Peyer's patch (tissue), 4 donors: ENCODE data around the gene SEZ6. TPM values are rescaled to one million over a fixed set of nuclear protein-coding genes. Genes with fewer than 3 reads are reported as not detected.

Experiments used
- DNase-seq, 3 donors: peaks; one replicate each; pipeline ENCODE4 v3.0.0-alpha.2; 2017 to 2019
- H3K27ac ChIP-seq, 4 donors: fragments of 200-600 bp; sonication (generic); one replicate each; pipeline ENCODE4 v1.5.1; 2016 to 2019
- H3K27me3 ChIP-seq, 2 donors: fragments of 200-600 bp; sonication (generic); one replicate each; pipeline ENCODE4 v1.5.1; 2019
- H3K36me3 ChIP-seq, 3 donors: fragments of 200-600 bp; sonication (generic); one replicate each; pipeline ENCODE4 v1.5.1; 2016 to 2019
- H3K4me1 ChIP-seq, 4 donors: fragments of 200-600 bp; sonication (generic); one replicate each; pipeline ENCODE4 v1.5.1; 2016 to 2019
- H3K4me3 ChIP-seq, 4 donors: fragments of 200-600 bp; sonication (generic); 1 replicate in 3 of 4; 2 replicates in 1 of 4; pipeline ENCODE4 v1.5.1; 2016 to 2019; ENCODE audit warnings: mild to moderate bottlenecking in 1 of 4
- H3K9me3 ChIP-seq, 4 donors: fragments of 200-600 bp; sonication (generic); one replicate each; pipeline ENCODE4 v1.5.1; 2016 to 2019; ENCODE audit warnings: mild to moderate bottlenecking in 1 of 4
- POLR2A ChIP-seq, 2 donors: fragments of 450-650 bp; IDR thresholded peaks; one replicate each; pipeline ENCODE4 v1.5.1; 2017; ENCODE audit warnings: antibody characterized with exemption in 2 of 2, mild to moderate bottlenecking in 2 of 2, moderate library complexity in 2 of 2
- total RNA-seq, 4 donors: library from RNA; depleted of rRNA; stranded (reverse); fragments of >200 nt; gene quantifications; one replicate each; pipeline ENCODE4 v1.1.0, GENCODE V29; 2016
- TF ChIP-seq, protein P1 (sequence below), 6 experiments: fragments of 450-650 bp in 4 of 6; fragments of 200-600 bp in 2 of 6; sonication (generic) in 1 of 6; IDR thresholded peaks; one replicate each; pipeline ENCODE4 v1.5.1; 2017 to 2019; ENCODE audit warnings: antibody characterized with exemption in 6 of 6, mild to moderate bottlenecking in 3 of 6, moderate library complexity in 1 of 6

SEZ6 gene
- total RNA-seq, 4 donors from 2014 or later: 0.66 to 1.1 TPM; not detected in 2

DNA sequence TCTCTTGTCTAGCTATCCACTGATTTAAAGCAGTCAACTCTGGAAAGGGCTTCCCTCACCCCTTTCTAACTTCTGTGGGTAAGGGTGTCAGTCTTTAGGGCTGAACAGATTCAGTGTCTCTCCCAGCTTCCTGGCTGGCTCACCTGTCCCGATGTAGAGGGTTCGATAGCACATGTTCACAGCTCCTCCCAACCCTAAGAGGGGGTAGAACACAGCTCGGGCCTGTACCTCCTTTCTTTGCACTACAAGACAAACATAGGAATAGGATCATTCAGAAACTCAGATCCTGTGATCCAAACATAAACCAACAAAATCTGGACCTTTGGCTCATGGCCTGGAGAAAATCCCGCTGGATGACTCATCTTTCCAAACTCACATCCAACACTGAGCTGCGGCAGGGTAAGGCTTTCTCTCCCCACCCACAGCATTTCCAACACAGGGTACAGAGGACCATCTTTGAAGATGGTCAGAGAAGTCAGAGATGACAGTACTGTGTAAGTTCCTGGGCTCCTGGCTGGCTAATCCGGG lies 97.1 kb downstream of the SEZ6 start:
- Histone ChIP-seq H3K27me3 (no peaks in the 10 kb centered on the region), H3K4me3 (no peak overlapping the region), H3K27ac (peak overlapping the region; percentile 6 to 73 (median 53)), H3K9me3 (no peaks in the 10 kb centered on the region), H3K36me3 (peaks cover 0 to 75% (median 0%) of the 10 kb centered on the region in 3 donors), H3K4me1 (peaks cover 0 to 33% (median 2%) of the 10 kb centered on the region in 4 donors)
- peak in 1 of 3 donors; percentile 61 for DNase-seq
- TF ChIP-seq, protein P1, sequence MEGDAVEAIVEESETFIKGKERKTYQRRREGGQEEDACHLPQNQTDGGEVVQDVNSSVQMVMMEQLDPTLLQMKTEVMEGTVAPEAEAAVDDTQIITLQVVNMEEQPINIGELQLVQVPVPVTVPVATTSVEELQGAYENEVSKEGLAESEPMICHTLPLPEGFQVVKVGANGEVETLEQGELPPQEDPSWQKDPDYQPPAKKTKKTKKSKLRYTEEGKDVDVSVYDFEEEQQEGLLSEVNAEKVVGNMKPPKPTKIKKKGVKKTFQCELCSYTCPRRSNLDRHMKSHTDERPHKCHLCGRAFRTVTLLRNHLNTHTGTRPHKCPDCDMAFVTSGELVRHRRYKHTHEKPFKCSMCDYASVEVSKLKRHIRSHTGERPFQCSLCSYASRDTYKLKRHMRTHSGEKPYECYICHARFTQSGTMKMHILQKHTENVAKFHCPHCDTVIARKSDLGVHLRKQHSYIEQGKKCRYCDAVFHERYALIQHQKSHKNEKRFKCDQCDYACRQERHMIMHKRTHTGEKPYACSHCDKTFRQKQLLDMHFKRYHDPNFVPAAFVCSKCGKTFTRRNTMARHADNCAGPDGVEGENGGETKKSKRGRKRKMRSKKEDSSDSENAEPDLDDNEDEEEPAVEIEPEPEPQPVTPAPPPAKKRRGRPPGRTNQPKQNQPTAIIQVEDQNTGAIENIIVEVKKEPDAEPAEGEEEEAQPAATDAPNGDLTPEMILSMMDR (IDR thresholded peaks at IDR 0.05): no peak
- no peak for TF ChIP-seq POLR2A (IDR thresholded peaks at IDR 0.05)

DNA sequence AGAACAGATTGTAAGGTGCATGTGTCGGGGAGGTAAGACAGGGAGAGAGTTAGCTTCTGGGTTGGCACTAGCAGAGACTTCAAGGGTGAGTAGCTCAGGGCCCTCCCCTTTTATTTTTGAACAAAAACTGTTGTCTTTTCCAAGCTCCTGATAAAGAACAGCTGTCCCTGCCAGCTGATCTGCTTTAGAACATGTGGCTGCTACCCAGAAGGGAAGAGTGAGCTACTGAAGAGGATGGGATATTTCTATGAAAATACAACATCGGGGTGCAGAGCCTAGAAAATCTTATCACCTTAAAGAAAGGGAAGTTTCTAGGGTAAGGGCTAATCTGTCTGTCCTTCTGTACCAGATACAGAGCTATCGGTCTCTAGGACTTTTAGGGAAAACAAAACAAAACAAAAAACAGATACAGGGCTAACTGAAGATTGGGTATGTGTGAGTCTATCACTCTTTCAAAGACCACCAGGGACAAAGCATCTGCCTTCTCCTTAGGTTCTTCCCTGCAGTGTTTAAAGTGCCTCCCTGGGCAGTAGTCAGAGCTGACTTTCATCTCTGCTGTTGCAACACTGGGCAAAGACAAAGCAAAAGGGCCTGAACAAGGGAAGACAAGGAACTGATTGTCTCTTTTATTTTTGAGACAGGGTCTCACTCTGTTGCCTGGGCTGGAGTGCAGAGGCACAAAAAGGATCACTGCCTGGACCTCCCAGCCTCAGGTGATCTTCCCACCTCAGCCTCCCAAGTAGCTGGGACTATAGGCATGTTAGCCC lies 97.9 kb downstream of the SEZ6 start:
- Histone ChIP-seq H3K27me3 (no peaks in the 10 kb centered on the region), H3K4me3 (no peak overlapping the region), H3K36me3 (peaks cover 0 to 67% (median 0%) of the 10 kb centered on the region in 3 donors), H3K9me3 (no peaks in the 10 kb centered on the region), H3K27ac (peak overlapping the region; percentile 6 to 73 (median 53)), H3K4me1 (peaks cover 0 to 29% (median 2%) of the 10 kb centered on the region in 4 donors)
- no peak for TF ChIP-seq POLR2A (IDR thresholded peaks at IDR 0.05)
- TF ChIP-seq, protein P1 (IDR thresholded peaks at IDR 0.05): no peak
- no peak for DNase-seq

DNA sequence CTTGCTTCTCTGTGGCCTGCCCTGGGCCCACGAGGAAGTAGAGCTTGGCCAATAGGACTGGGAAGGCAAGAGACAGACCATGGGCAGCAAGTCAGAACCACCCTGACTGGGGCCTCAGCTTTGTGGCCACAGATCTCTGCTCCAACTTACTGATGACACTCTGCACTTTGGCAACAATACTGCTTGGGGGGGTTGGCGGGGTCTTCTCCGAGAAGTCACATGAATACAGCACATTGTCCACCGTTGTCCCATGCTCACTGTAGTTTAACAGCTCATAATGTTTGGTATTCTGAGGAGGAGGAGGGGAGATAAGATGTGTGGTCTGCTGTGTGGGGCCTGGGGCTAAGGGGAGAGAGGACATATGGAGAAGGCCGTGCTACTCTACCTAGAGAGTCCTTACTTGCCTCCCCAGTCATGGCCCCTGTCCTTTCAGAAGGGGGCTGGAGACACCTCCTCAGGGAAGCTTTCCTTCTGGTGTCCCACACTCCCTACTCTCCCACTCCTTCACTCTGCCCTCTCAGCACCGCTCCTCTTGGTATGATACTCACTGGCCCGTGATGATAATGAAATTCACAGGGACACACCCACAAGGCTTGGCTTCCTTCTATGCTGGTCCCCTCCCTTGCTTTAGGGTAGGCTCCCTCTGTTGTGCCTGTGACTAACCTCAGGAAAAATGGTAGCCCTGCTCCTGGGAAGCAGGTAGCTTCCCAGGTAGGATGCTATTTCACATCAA lies 99.0 kb downstream of the SEZ6 start:
- H3K27me3 ChIP-seq: no peaks in the 10 kb centered on the region
- H3K36me3 ChIP-seq: peaks cover 0 to 57% (median 0%) of the 10 kb centered on the region in 3 donors
- peaks cover 0 to 23% (median 1%) of the 10 kb centered on the region in 4 donors for H3K4me1 ChIP-seq
- H3K9me3 ChIP-seq: no peaks in the 10 kb centered on the region
- no peak overlapping the region for H3K4me3 ChIP-seq
- TF ChIP-seq, protein P1 (IDR thresholded peaks at IDR 0.05): no peak
- no peak for TF ChIP-seq POLR2A (IDR thresholded peaks at IDR 0.05)
- peak overlapping the region in 2 of 4 donors; percentile 5 to 73 for H3K27ac ChIP-seq
- no peak for DNase-seq

DNA sequence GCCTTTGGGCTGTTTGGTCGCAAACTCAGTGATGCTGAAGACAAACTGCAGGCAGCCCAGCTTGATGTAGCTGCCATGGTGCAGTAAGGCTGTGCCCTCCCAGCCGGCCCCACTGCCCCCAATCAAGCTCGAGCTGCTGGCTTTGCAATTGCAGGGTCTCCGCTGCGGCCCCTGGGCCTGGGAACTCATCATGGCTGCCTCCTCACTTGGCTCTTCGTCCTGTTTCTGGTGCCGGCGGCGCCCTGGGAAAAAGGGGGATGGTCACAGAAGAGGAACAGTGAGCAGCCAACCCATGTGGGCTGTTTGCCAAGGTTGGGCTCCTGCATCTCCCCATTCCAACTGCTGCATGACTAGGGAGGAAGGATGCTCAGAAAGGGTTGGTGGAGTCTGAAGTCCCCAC lies 99.6 kb downstream of the SEZ6 start:
- peaks cover 0 to 51% (median 0%) of the 10 kb centered on the region in 3 donors for H3K36me3 ChIP-seq
- no peaks in the 10 kb centered on the region for H3K27me3 ChIP-seq
- no peaks in the 10 kb centered on the region for H3K9me3 ChIP-seq
- no peak for TF ChIP-seq POLR2A (IDR thresholded peaks at IDR 0.05)
- TF ChIP-seq, protein P1 (IDR thresholded peaks at IDR 0.05): no peak
- no peak overlapping the region for H3K27ac ChIP-seq
- no peak overlapping the region for H3K4me3 ChIP-seq
- H3K4me1 ChIP-seq: peaks cover 0 to 26% (median 4%) of the 10 kb centered on the region in 4 donors
- no peak for DNase-seq

Other genes starting within 250 kb of the SEZ6 start
- 10 to 100 TPM; 28.1 to 55.8 (median 44.6) TPM for gene FAM222B, start 163.2 kb downstream of the SEZ6 start, total RNA-seq
- 100 to 1,000 TPM in 1 of 4 donors, 10 to 100 TPM in 3; 43.8 to 118 (median 51.0) TPM for gene ERAL1, start 151.0 kb downstream of the SEZ6 start, total RNA-seq
- gene FLOT2, start 108.3 kb downstream of the SEZ6 start, total RNA-seq: 10 to 100 TPM; 21.7 to 53.6 (median 41.9) TPM
- gene DHRS13, start 103.0 kb downstream of the SEZ6 start, total RNA-seq: 10 to 100 TPM in 1 of 4 donors, 1 to 10 TPM in 3; 3.3 to 10.0 (median 7.1) TPM
- gene PHF12, start 54.5 kb downstream of the SEZ6 start, total RNA-seq: 100 to 1,000 TPM in 1 of 4 donors, 10 to 100 TPM in 3; 54.8 to 114 (median 72.9) TPM
- 1 to 10 TPM in 3 of 4 donors, not detected in 1; 3.2 to 5.2 (median 4.8) TPM for gene PIPOX, start 37.1 kb upstream of the SEZ6 start, total RNA-seq
- gene MYO18A, start 174.4 kb upstream of the SEZ6 start, total RNA-seq: 100 to 1,000 TPM; 104 to 359 (median 188) TPM
- gene CRYBA1, start 240.8 kb upstream of the SEZ6 start, total RNA-seq: not detected